Effector memory CD8-positive, alpha-beta T cell (primary cell): Measurements from ENCODE around the gene FLRT1.

Experiments
- ATAC-seq: fragments of 150-1000 bp; cut with Tn5 transposase; replicated peaks from 2 replicates; pipeline ENCODE4 v1.10.0; 2021; ENCODE audit warnings: mild to moderate bottlenecking, moderate library complexity
- DNase-seq, 3 experiments: peaks; one replicate each; pipeline ENCODE4 v3.0.0; 2021
- H3K27ac Mint-ChIP-seq, 2 donors: one replicate each; pipeline ENCODE4 v1.8.0; 2022; ENCODE audit warnings: mild to moderate bottlenecking in 2 of 2, mixed read lengths in 2 of 2, moderate library complexity in 2 of 2
- H3K27me3 Mint-ChIP-seq, 2 donors: one replicate each; pipeline ENCODE4 v1.8.0; 2022; ENCODE audit warnings: mixed read lengths in 2 of 2
- H3K36me3 Mint-ChIP-seq: one replicate; pipeline ENCODE4 v1.8.0; 2022; ENCODE audit warnings: mild to moderate bottlenecking, moderate library complexity, mixed read lengths; ENCODE audit not compliant: insufficient read depth
- H3K4me1 Mint-ChIP-seq, 2 donors: one replicate each; pipeline ENCODE4 v1.8.0; 2022; ENCODE audit warnings: low read depth in 2 of 2, mixed read lengths in 2 of 2
- H3K4me3 Mint-ChIP-seq, 2 donors: one replicate each; pipeline ENCODE4 v1.8.0; 2022; ENCODE audit warnings: mild to moderate bottlenecking in 2 of 2, mixed read lengths in 2 of 2, moderate library complexity in 2 of 2
- H3K9me3 Mint-ChIP-seq, 2 donors: one replicate each; pipeline ENCODE4 v1.8.0; 2022; ENCODE audit warnings: mixed read lengths in 2 of 2

Gene FLRT1

GRCh38 chr11:64073542-64073941 lies 37.8 kb downstream of the FLRT1 start:
- ATAC-seq = no peak
- DNase-seq = no peak
- H3K9me3 Mint-ChIP-seq = no peaks in the 10 kb centered on the region
- peak overlapping the region in 1 of 2 donors; percentile 35 for H3K27ac Mint-ChIP-seq
- no peak overlapping the region for H3K4me3 Mint-ChIP-seq
- peaks cover 0 to 4% of the 10 kb centered on the region in 2 donors for H3K27me3 Mint-ChIP-seq
- H3K36me3 Mint-ChIP-seq = no peaks in the 10 kb centered on the region
- peaks cover 6% of the 10 kb centered on the region in 2 donors for H3K4me1 Mint-ChIP-seq

DNA sequence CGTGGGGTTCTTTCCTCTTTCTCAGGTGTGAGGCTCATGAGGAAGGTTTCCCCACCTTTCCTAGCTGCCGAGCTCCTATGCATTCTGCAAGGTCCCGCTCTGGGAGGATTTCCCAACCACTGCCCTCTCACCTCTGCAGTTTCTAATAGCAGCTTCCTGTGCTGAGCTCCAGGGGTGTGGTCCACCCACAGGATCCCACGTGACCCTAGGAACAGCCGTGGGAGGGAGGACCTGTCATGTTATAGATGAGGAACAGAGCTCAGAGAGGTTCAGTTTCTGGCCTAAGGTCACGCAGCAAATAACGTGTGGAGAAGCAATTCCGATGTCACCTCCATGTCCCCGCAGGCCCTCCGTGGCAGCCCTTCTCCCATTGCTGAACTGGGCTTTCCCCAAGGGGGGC lies 38.5 kb downstream of the FLRT1 start:
- DNase-seq = no peak
- Mint-ChIP-seq H3K27ac (peak overlapping the region; percentile 35 to 53), H3K4me1 (peaks cover 6% of the 10 kb centered on the region in 2 donors), H3K4me3 (no peak overlapping the region), H3K27me3 (no peaks in the 10 kb centered on the region), H3K36me3 (no peaks in the 10 kb centered on the region), H3K9me3 (no peaks in the 10 kb centered on the region)
- no peak for ATAC-seq

DNA sequence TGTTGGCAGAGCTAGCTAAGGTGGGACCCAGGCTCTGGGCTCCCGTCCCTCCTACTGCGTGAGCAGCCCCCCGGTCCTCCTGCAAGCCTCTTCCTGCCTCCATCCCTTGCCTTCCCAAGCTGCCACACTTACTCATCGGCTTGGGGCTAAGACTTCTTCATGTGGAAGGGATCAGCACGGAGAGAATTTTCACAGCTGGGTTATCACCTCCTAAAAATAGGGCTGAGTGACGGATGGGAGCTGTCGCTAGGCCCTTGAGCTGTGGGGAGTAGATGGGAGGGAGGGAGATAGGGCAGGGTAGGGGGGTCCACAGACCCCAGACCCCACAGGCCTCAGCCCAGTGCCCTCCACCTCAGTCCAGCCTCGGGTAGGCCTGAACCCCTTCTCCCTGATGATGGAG lies 41.0 kb downstream of the FLRT1 start:
- no peak for ATAC-seq

DNA sequence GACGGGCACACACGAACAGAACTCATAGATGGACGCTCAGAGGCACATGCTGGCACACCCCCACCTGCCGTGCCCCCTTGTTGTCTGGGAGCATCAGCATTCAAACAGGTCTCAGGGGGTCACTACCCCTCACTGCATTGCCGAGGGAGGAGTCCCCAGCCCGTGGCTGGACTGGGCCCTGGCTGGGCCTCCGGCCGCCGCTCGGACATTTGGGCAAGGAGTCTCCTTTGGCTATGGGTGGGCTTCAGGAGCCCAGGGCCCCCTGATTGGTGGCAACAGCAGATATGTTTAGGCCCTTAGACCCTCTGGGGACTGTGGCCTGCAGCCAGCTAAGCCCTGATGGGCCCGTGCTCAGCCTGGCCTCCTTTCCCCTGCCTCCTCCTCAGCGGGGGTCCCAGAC lies 41.9 kb downstream of the FLRT1 start:
- no peak overlapping the region for H3K27ac Mint-ChIP-seq
- peaks cover 6% of the 10 kb centered on the region in 2 donors for H3K4me1 Mint-ChIP-seq
- no peaks in the 10 kb centered on the region for H3K27me3 Mint-ChIP-seq
- no peaks in the 10 kb centered on the region for H3K36me3 Mint-ChIP-seq
- no peaks in the 10 kb centered on the region for H3K9me3 Mint-ChIP-seq
- DNase-seq (no peak), ATAC-seq (no peak)
- no peak overlapping the region for H3K4me3 Mint-ChIP-seq

More for the DNA sequence above, 41.0 kb downstream of the FLRT1 start:
- Mint-ChIP-seq H3K27me3 (no peaks in the 10 kb centered on the region), H3K4me3 (no peak overlapping the region), H3K4me1 (peaks cover 6% of the 10 kb centered on the region in 2 donors), H3K9me3 (no peaks in the 10 kb centered on the region), H3K27ac (no peak overlapping the region), H3K36me3 (no peaks in the 10 kb centered on the region)
- DNase-seq = no peak

- Mint-ChIP-seq H3K36me3 (no peaks in the 10 kb centered on the region), H3K4me1 (peaks cover 6% of the 10 kb centered on the region in 2 donors), H3K27me3 (no peaks in the 10 kb centered on the region), H3K4me3 (no peak overlapping the region), H3K9me3 (no peaks in the 10 kb centered on the region), H3K27ac (no peak overlapping the region)
- ATAC-seq = no peak
- DNase-seq = no peak
These were observed 42.6 kb downstream of the FLRT1 start for GRCh38 chr11:64078284-64078683.

GRCh38 chr11:64078905-64079304 lies 43.2 kb downstream of the FLRT1 start:
- Mint-ChIP-seq H3K36me3 (no peaks in the 10 kb centered on the region), H3K4me3 (no peak overlapping the region), H3K27ac (no peak overlapping the region), H3K27me3 (no peaks in the 10 kb centered on the region), H3K4me1 (peaks cover 6% of the 10 kb centered on the region in 2 donors), H3K9me3 (no peaks in the 10 kb centered on the region)
- DNase-seq = no peak
- ATAC-seq = no peak

DNA sequence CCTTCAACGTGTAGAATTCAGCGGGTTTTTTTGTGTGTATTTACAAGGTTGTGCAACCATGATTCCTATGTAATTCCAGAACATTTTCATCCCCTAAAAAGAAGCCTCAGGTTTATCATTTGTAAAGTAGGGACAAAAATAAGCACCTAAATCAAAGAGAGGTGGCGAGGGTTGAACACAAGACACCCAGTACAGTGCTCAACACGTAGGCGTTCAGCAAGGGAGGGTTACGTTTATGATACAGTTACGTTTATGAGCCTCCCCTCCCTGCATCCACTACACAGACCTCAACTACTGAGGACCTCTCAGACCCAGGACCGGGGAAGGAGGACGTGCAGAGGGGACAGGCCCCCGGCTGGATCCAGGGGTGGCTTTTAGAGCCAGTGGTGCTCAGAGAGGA lies 44.7 kb downstream of the FLRT1 start:
- H3K9me3 Mint-ChIP-seq = no peaks in the 10 kb centered on the region
- H3K4me3 Mint-ChIP-seq = no peak overlapping the region
- no peak for ATAC-seq
- no peaks in the 10 kb centered on the region for H3K36me3 Mint-ChIP-seq
- H3K27me3 Mint-ChIP-seq = no peaks in the 10 kb centered on the region
- H3K27ac Mint-ChIP-seq = no peak overlapping the region
- DNase-seq = no peak
- no peaks in the 10 kb centered on the region for H3K4me1 Mint-ChIP-seq

DNA sequence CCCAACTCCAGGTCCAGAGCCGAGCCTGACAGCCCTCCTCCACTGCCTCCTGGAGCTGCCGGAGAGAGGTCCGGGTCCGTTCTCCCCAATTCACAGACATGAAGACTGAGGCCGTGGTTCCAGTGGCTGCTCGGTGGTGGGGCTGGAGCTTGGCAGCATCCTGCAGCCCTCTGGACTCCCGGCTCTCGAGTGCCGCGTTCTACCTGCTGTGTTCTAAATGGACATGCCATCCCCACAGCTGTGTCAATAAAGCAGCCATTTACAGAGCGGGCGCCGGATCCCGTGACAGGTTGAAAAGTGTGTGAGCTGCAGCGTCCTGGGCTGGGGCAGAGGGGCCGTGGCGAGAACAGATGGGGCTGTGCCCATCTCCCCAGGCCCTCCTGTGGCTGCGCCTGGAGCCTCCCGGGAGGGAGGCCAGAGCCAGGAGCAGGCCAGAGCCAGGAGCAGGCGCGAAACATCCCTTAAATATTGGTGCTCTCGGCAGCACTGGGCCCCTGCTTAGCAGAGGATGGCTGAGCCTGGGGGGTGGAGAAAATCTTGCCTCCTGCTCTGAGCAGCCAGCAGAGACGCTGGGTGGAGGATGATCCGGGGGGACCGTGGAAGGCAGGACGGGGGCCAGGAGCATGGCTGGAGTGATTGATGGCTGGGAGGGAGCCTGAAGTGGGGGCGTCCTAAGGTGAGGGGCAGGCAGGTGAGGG lies 46.2 kb downstream of the FLRT1 start:
- no peaks in the 10 kb centered on the region for H3K27me3 Mint-ChIP-seq
- H3K27ac Mint-ChIP-seq = no peak overlapping the region
- H3K9me3 Mint-ChIP-seq = no peaks in the 10 kb centered on the region
- DNase-seq (no peak), ATAC-seq (no peak)
- no peaks in the 10 kb centered on the region for H3K4me1 Mint-ChIP-seq
- no peaks in the 10 kb centered on the region for H3K36me3 Mint-ChIP-seq
- no peak overlapping the region for H3K4me3 Mint-ChIP-seq

DNA sequence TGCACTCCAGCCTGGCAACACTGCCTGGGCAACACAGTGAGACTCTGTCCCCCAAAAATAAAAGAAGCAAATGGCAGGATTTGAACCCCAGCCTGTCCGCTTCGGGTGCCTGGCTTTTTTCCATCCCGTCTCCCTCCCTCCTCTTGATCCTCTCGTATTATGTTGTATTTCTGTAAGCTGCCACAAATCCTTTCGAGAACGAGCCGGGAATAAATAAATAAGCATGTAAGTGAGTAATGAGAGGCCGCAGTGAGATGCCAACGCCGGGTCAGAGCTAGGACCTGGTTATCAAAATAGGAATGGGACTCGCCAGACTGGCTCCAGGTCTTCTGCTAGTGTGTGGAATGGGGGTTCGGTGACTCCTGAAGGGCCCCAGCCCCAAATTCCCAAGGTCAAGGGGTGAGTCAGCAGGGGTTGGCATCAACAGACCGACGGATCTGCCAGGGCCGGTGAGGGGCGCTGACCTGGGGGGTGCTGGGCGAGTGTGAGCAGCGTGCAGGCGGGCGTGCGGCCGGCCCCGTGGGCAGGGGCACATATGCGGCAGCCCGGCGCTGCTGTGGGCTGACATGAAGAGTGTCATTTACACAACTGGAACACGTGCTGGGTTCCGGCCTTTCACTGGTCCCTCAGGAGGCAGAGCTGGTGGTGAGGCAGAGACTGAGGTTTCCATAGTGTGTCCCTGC lies 47.8 kb downstream of the FLRT1 start:
- no peak overlapping the region for H3K4me3 Mint-ChIP-seq
- H3K9me3 Mint-ChIP-seq = no peaks in the 10 kb centered on the region
- H3K36me3 Mint-ChIP-seq = no peaks in the 10 kb centered on the region
- H3K4me1 Mint-ChIP-seq = peaks cover under 1 to 1% of the 10 kb centered on the region in 2 donors
- DNase-seq (no peak), ATAC-seq (no peak)
- H3K27ac Mint-ChIP-seq = no peak overlapping the region
- peaks cover 0 to 3% of the 10 kb centered on the region in 2 donors for H3K27me3 Mint-ChIP-seq

DNA sequence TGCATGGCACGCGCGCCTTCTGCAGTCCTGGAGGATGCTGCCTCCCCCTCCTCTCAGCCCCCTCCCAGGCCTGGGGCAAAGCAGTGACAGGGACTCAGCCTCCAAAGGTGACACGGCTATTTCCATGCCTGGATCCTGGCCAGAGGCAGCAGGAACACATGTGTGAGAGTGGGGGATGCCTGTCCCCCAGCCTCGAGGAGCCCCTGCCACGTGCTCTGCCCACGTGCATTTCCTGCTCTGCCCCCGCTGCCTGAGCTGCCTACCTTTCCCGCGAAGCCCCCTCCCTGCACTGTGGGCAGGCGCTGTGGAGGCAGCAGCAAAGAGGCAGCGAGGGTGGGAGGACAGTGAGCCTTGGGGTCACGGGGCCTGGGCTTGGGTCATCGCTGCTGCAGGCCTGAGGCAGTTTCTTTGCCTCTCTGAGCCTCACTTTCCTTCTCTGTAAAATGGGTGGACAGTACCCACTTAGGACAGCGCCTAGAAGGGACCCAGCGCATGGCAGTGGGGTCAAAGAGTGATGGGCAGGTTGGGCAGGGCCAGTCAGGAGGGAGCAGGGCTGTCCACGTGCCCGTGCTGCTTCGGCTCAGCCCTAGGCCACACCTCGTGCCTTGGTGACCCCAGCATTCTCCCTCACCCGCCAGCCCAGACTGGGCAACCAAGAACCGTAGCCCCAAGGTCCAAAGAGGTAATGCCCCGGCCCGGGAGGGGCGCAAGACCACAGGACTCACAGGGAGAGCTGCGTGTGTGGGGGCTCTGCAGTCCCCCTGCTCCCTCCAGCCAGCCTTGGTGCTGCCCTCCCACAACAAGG lies 48.6 kb downstream of the FLRT1 start:
- H3K36me3 Mint-ChIP-seq = no peaks in the 10 kb centered on the region

GRCh38 chr11:64084951-64085710 lies 49.4 kb downstream of the FLRT1 start:
- H3K27ac Mint-ChIP-seq = no peak overlapping the region
- no peaks in the 10 kb centered on the region for H3K36me3 Mint-ChIP-seq
- H3K4me1 Mint-ChIP-seq = peaks cover 3 to 4% of the 10 kb centered on the region in 2 donors
- no peak for ATAC-seq
- no peaks in the 10 kb centered on the region for H3K9me3 Mint-ChIP-seq
- H3K27me3 Mint-ChIP-seq = peaks cover 0 to 8% of the 10 kb centered on the region in 2 donors
- DNase-seq = no peak
- H3K4me3 Mint-ChIP-seq = no peak overlapping the region

More for the DNA sequence above, 48.6 kb downstream of the FLRT1 start:
- H3K27ac Mint-ChIP-seq = no peak overlapping the region
- H3K9me3 Mint-ChIP-seq = no peaks in the 10 kb centered on the region
- H3K4me1 Mint-ChIP-seq = peaks cover 3 to 4% of the 10 kb centered on the region in 2 donors
- DNase-seq = no peak
- H3K4me3 Mint-ChIP-seq = no peak overlapping the region
- peaks cover 0 to 8% of the 10 kb centered on the region in 2 donors for H3K27me3 Mint-ChIP-seq
- ATAC-seq = no peak
